Transverse colon (tissue), 4 donors: Measurements from ENCODE around the gene MSX1.

Experiments used
- CTCF ChIP-seq, 5 experiments: fragments of 200-600 bp in 3 of 5; fragments of 450-650 bp in 2 of 5; sonication (generic) in 3 of 5; IDR thresholded peaks; 1 replicate in 2 of 5; 2 replicates in 3 of 5; pipeline ENCODE4 v1.5.1; 2016 to 2017; ENCODE audit warnings: antibody characterized with exemption in 5 of 5, inconsistent platforms in 3 of 5, mild to moderate bottlenecking in 2 of 5, moderate library complexity in 1 of 5
- EP300 ChIP-seq: sonication (generic); formaldehyde crosslinking; IDR thresholded peaks from one replicate; pipeline ENCODE4 v1.6.1; 2017; ENCODE audit warnings: antibody characterized with exemption, low read depth
- POLR2A ChIP-seq: fragments of 450-650 bp; IDR thresholded peaks from one replicate; pipeline ENCODE4 v1.6.1; 2016; ENCODE audit warnings: antibody characterized with exemption, mild to moderate bottlenecking, moderate library complexity
- POLR2AphosphoS5 ChIP-seq, 3 donors: sonication (generic); formaldehyde crosslinking; IDR thresholded peaks; one replicate each; pipeline ENCODE4 v1.6.1; 2016; ENCODE audit warnings: antibody characterized with exemption in 3 of 3

DNA sequence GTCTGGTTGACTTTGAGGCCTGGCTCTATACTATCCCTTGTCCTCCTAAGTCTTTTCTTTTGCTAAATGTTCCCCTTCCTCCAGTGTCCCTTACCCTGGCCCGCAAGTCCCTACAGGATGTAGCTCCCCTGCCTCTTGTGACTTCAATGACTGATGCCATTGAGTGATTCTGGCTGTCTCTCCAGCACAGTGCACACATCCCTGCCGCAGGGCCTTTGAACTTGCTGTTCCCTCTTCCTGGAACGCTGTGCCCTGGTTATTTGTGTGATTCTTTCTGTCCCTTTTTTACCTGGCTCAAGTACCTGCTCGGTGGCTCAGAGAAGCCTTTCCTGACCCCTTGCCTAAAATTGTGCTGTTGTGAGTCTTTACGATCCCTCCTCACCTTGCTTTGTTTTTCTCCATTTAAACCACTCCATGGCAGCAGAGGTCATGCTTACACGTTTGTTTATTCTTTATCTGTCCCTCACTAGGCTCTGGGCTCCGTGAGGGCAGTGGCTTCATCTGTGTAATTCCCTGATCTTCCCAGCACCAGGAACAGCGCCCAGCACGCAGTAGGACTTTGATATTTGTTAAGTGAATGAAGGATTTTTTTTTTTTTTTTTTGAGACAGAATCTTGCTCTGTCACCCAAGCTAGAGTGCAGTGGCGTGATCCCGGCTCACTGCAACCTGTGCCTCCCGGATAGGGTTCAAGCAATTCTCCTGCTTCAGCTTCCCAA is 17.6 kb downstream of the MSX1 start:
- no peak for TF ChIP-seq CTCF (IDR thresholded peaks at IDR 0.05)
- TF ChIP-seq POLR2A: no peak
- no peak for TF ChIP-seq POLR2AphosphoS5 (IDR thresholded peaks at IDR 0.05)
- TF ChIP-seq EP300: no peak
